ENCODE data around the gene ITGA7. TPM values are rescaled to one million over a fixed set of nuclear protein-coding genes. Genes with fewer than 3 reads are reported as not detected.
A peak's percentile ranks its signal among the peaks of the same experiment; 100 is the strongest.

The ITGA7 gene
- polyA plus RNA-seq, 1 donor from 2014 or later: 13.5 TPM

- Histone ChIP-seq H3K9ac (ENCODE audit: low read length) (peak overlapping the region; percentile 77), H4K20me1 (ENCODE audit: insufficient read depth) (peaks cover 2% of the 10 kb centered on the region), H3K4me2 (ENCODE audit: low read length) (peak overlapping the region; percentile 94), H3K4me3 (ENCODE audit: low read length) (peak overlapping the region; percentile 97), H3K27ac (ENCODE audit: low read length) (peak overlapping the region; percentile 72), H2AFZ (ENCODE audit: low read depth, low read length) (no peak overlapping the region), H3F3A (ENCODE audit: insufficient read depth, low read length, poor library complexity, severe bottlenecking) (peaks cover 14% of the 10 kb centered on the region), H3K9me3 (ENCODE audit: low read length) (no peaks in the 10 kb centered on the region), H3K79me2 (replicated peaks; ENCODE audit: insufficient read depth, low read length) (peaks cover 50% of the 10 kb centered on the region), H3K27me3 (ENCODE audit: insufficient read depth, low read depth, low read length) (no peaks in the 10 kb centered on the region), H3K36me3 (ENCODE audit: insufficient read depth, low read length) (no peaks in the 10 kb centered on the region), H3K9me2 (ENCODE audit: insufficient read depth, low read length) (no peaks in the 10 kb centered on the region)
- TF ChIP-seq EZH2 (IDR thresholded peaks at IDR 0.05; ENCODE audit: borderline replicate concordance, insufficient read depth, low read length, poor library complexity, severe bottlenecking): no peak
Measured at GRCh38 chr12:55744340-55745030, 36.8 kb upstream of the ITGA7 start.

GRCh38 chr12:55743406-55744339, 36.0 kb upstream of the ITGA7 start:
- Histone ChIP-seq H3K9me3 (ENCODE audit: low read length) (no peaks in the 10 kb centered on the region), H3K27me3 (ENCODE audit: insufficient read depth, low read depth, low read length) (no peaks in the 10 kb centered on the region), H3K9ac (ENCODE audit: low read length) (peak overlapping the region; percentile 77), H3K27ac (ENCODE audit: low read length) (peak overlapping the region; percentile 72), H3K36me3 (ENCODE audit: insufficient read depth, low read length) (no peaks in the 10 kb centered on the region), H4K20me1 (ENCODE audit: insufficient read depth) (peaks cover 2% of the 10 kb centered on the region), H3K4me3 (ENCODE audit: low read length) (peak overlapping the region; percentile 97), H2AFZ (ENCODE audit: low read depth, low read length) (no peak overlapping the region), H3K79me2 (replicated peaks; ENCODE audit: insufficient read depth, low read length) (peaks cover 49% of the 10 kb centered on the region), H3F3A (ENCODE audit: insufficient read depth, low read length, poor library complexity, severe bottlenecking) (peaks cover 14% of the 10 kb centered on the region), H3K4me2 (ENCODE audit: low read length) (peak overlapping the region; percentile 94), H3K9me2 (ENCODE audit: insufficient read depth, low read length) (no peaks in the 10 kb centered on the region)
- no peak for TF ChIP-seq EP300 (conservative IDR thresholded peaks at IDR 0.05; ENCODE audit: poor library complexity, severe bottlenecking)
- peak; percentile 45 for TF ChIP-seq POLR2AphosphoS5 (IDR thresholded peaks at IDR 0.05)
- TF ChIP-seq REST (IDR thresholded peaks at IDR 0.05; ENCODE audit: borderline replicate concordance): no peak
- peak; percentile 72 for TF ChIP-seq MXI1 (conservative IDR thresholded peaks at IDR 0.05; ENCODE audit: poor library complexity, severe bottlenecking)
- TF ChIP-seq CTCF (IDR thresholded peaks at IDR 0.05; ENCODE audit: poor library complexity, severe bottlenecking): peak; percentile 27
- TF ChIP-seq SMC3 (conservative IDR thresholded peaks at IDR 0.05; ENCODE audit: poor library complexity): no peak
- TF ChIP-seq EZH2 (IDR thresholded peaks at IDR 0.05; ENCODE audit: borderline replicate concordance, insufficient read depth, low read length, poor library complexity, severe bottlenecking): no peak
- TF ChIP-seq TAF1 (IDR thresholded peaks at IDR 0.05; ENCODE audit: low read depth): no peak

Measured in neural cell (in vitro differentiated cells).